Epithelial cell of esophagus (primary cell): ENCODE results near the gene LRIG1.
A peak's percentile ranks its signal among the peaks of the same experiment; 100 is the strongest.

Experiments
- DNase-seq: peaks from one replicate; pipeline ENCODE4 v3.0.0; 2010; ENCODE audit warnings: low read depth
- H3K4me3 ChIP-seq: 2 replicates; pipeline ENCODE4 v1.5.1; 2011; ENCODE audit warnings: mild to moderate bottlenecking, low read length, control low read depth
- CTCF ChIP-seq: IDR thresholded peaks from 2 replicates; pipeline ENCODE4 v1.5.1; 2011; ENCODE audit warnings: low read depth, mild to moderate bottlenecking, low read length, control low read depth, inconsistent platforms; ENCODE audit not compliant: insufficient read depth; ENCODE audit errors: missing control alignments

Gene LRIG1

GRCh38 chr3:66404197-66404596, 96.6 kb downstream of the LRIG1 start:
- DNase-seq: no peak
- TF ChIP-seq CTCF: no peak
- H3K4me3 ChIP-seq: no peak overlapping the region

- TF ChIP-seq CTCF: no peak
- H3K4me3 ChIP-seq: no peak overlapping the region
- peak; percentile 23 for DNase-seq
Observed at GRCh38 chr3:66403323-66403990, 97.4 kb downstream of the LRIG1 start.

GRCh38 chr3:66402596-66403290, 98.1 kb downstream of the LRIG1 start:
- DNase-seq: no peak
- TF ChIP-seq CTCF: no peak
- H3K4me3 ChIP-seq: no peak overlapping the region

GRCh38 chr3:66401675-66402491, 98.9 kb downstream of the LRIG1 start:
- H3K4me3 ChIP-seq: no peak overlapping the region
- no peak for TF ChIP-seq CTCF
- DNase-seq: no peak

GRCh38 chr3:66401157-66401550, 99.7 kb downstream of the LRIG1 start:
- H3K4me3 ChIP-seq: no peak overlapping the region
- no peak for TF ChIP-seq CTCF
- DNase-seq: no peak

GRCh38 chr3:66400411-66401156, 100.2 kb downstream of the LRIG1 start:
- TF ChIP-seq CTCF: no peak
- H3K4me3 ChIP-seq: no peak overlapping the region
- no peak for DNase-seq
